ENCODE measurements around the gene TMEM156. TPM values are rescaled to one million over a fixed set of nuclear protein-coding genes. Genes with fewer than 3 reads are reported as not detected.

The TMEM156 gene
- polyA plus RNA-seq, 6 donors from 2014 or later = 78.4 to 212 (median 144) TPM

GRCh38 chr4:39051492-39051891 is 19.3 kb upstream of the TMEM156 start:
- ATAC-seq (ENCODE audit: low read depth in 2 of 2) (no peak), DNase-seq (no peak)
- Mint-ChIP-seq H3K4me1 (peaks cover 38 to 83% (median 63%) of the 10 kb centered on the region in 3 donors), H3K4me3 (peak overlapping the region in 1 of 8 donors; percentile 8), H3K27me3 (no peaks in the 10 kb centered on the region), H3K27ac (peak overlapping the region in 2 of 6 donors; percentile 7 to 12), H3K36me3 (peaks cover 0 to 13% of the 10 kb centered on the region in 2 donors), H3K9me3 (no peaks in the 10 kb centered on the region)

- Mint-ChIP-seq H3K4me3 (peak overlapping the region in 1 of 8 donors; percentile 13), H3K27me3 (no peaks in the 10 kb centered on the region), H3K27ac (peak overlapping the region in 1 of 6 donors; percentile 66), H3K4me1 (peaks cover 45 to 86% (median 70%) of the 10 kb centered on the region in 3 donors), H3K36me3 (peaks cover 0 to 13% of the 10 kb centered on the region in 2 donors), H3K9me3 (no peaks in the 10 kb centered on the region)
- DNase-seq (no peak), ATAC-seq (ENCODE audit: low read depth in 2 of 2) (no peak)
Measured at GRCh38 chr4:39050590-39050989, 18.4 kb upstream of the TMEM156 start.

DNA sequence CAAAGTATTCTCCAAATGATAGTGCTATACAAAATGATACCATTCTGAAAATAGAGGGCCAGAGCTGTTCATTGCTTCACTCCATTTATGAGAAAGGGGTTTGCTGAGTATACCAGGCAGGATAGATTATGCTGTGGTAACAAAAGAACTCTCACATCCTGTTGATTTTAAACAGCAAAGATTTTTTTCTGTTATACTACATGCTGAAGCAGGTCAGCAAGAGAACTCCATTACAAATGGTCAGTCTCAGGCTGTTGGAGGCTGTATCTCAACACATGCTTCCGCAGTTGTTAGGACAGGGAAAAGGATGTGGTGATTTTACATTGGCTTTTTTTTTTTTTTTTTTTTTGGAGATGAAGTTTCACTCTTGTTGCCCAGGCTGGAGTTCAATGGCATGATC is 16.1 kb upstream of the TMEM156 start:
- ATAC-seq (ENCODE audit: low read depth in 2 of 2) = no peak
- DNase-seq = no peak
- Mint-ChIP-seq H3K27ac (peak overlapping the region in 3 of 6 donors; percentile 10 to 77 (median 71)), H3K27me3 (no peaks in the 10 kb centered on the region), H3K4me3 (peak overlapping the region in 5 of 8 donors; percentile 4 to 83 (median 43)), H3K9me3 (no peaks in the 10 kb centered on the region), H3K4me1 (peaks cover 38 to 77% (median 71%) of the 10 kb centered on the region in 3 donors), H3K36me3 (peaks cover 0 to 13% of the 10 kb centered on the region in 2 donors)

DNA sequence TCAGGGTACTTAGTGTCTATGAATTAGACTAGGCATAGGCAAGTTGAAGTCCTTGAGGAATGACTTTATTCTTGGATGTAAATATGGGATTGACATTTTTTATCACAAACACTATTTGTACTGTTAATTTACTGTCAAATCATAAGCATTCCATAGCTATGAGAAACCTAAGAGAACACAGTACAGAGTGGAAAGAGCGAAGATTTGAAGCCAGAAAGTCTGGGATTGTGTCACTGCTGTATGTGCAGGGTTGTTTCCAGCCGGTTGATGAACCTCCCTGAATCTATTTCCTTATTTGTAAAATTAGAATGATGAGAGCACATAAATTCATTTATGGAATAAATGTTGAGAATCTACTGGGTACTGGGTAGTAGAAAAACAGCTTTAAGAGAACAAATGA is 15.5 kb upstream of the TMEM156 start:
- H3K27me3 Mint-ChIP-seq = no peaks in the 10 kb centered on the region
- H3K4me1 Mint-ChIP-seq = peaks cover 38 to 77% (median 69%) of the 10 kb centered on the region in 3 donors

GRCh38 chr4:39046249-39046648 is 14.0 kb upstream of the TMEM156 start:
- DNase-seq (no peak), ATAC-seq (ENCODE audit: low read depth in 2 of 2) (no peak)
- Mint-ChIP-seq H3K4me1 (peaks cover 42 to 76% (median 66%) of the 10 kb centered on the region in 3 donors), H3K27ac (peak overlapping the region; percentile 11 to 95 (median 80)), H3K36me3 (peaks cover 0 to 9% of the 10 kb centered on the region in 2 donors), H3K4me3 (peak overlapping the region; percentile 81 to 98 (median 96)), H3K9me3 (no peaks in the 10 kb centered on the region), H3K27me3 (no peaks in the 10 kb centered on the region)

More for the DNA sequence above, 15.5 kb upstream of the TMEM156 start:
- Mint-ChIP-seq H3K4me3 (peak overlapping the region in 7 of 8 donors; percentile 6 to 83 (median 40)), H3K9me3 (no peaks in the 10 kb centered on the region), H3K27ac (peak overlapping the region in 3 of 6 donors; percentile 6 to 77 (median 10)), H3K36me3 (peaks cover 0 to 13% of the 10 kb centered on the region in 2 donors)
- ATAC-seq (ENCODE audit: low read depth in 2 of 2) (no peak), DNase-seq (no peak)

- ATAC-seq (ENCODE audit: low read depth in 2 of 2) (no peak), DNase-seq (peak; percentile 13)
- Mint-ChIP-seq H3K9me3 (no peaks in the 10 kb centered on the region), H3K4me3 (peak overlapping the region; percentile 81 to 98 (median 96)), H3K4me1 (peaks cover 38 to 72% (median 61%) of the 10 kb centered on the region in 3 donors), H3K27me3 (no peaks in the 10 kb centered on the region), H3K27ac (peak overlapping the region; percentile 11 to 95 (median 87)), H3K36me3 (peaks cover 0 to 9% of the 10 kb centered on the region in 2 donors)
Measured at GRCh38 chr4:39045827-39046221, 13.6 kb upstream of the TMEM156 start.

DNA sequence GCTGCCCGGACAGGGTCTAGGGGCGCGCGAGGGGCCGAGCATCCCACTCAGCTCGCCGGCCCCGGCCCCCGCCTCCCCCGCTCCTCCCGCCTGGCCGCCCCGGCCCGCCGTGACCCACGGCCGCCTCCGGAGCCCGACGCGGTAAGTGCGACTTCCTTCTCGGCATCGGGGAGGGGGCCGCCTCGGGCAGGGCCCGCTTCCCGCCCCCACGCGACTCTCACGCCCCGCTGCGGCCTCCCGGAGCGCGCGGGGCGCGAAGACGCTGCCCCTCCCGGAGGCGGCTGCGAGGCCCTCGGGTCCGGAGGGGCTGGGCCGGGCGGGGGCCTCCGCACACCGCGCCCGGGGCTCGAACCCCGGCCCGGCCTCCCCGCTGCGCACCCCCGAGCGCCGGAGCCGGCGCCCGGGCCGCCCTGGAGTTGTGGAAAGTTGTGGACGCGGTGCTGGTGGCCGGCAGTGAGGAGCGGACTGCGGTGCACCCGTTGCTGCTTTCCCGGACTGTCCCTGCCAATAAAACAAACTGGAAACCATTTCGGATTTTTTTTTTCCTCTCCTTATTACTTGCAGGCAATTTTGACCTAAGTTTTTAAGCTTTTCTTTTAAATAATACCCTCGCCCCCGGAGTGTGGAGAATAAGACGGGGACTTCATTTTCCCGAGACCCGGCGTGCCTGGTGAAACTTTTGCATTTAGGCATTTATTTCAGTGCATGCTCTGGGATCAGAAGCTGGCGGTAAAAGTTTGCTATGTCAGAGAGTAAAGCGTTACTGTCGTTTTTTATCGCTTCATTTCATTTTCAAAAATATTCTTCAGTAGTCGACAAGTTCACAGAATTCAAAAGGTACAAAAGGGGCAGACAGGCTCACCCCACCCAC is 13.0 kb upstream of the TMEM156 start:
- Mint-ChIP-seq H3K4me3 (peak overlapping the region; percentile 81 to 98 (median 96)), H3K9me3 (no peaks in the 10 kb centered on the region), H3K27ac (peak overlapping the region; percentile 82 to 96 (median 94)), H3K27me3 (no peaks in the 10 kb centered on the region), H3K36me3 (peaks cover 0 to 9% of the 10 kb centered on the region in 2 donors), H3K4me1 (peaks cover 35 to 69% (median 58%) of the 10 kb centered on the region in 3 donors)
- ATAC-seq (ENCODE audit: low read depth in 2 of 2) (peak; percentile 20 to 26), DNase-seq (peak; percentile 67)

DNA sequence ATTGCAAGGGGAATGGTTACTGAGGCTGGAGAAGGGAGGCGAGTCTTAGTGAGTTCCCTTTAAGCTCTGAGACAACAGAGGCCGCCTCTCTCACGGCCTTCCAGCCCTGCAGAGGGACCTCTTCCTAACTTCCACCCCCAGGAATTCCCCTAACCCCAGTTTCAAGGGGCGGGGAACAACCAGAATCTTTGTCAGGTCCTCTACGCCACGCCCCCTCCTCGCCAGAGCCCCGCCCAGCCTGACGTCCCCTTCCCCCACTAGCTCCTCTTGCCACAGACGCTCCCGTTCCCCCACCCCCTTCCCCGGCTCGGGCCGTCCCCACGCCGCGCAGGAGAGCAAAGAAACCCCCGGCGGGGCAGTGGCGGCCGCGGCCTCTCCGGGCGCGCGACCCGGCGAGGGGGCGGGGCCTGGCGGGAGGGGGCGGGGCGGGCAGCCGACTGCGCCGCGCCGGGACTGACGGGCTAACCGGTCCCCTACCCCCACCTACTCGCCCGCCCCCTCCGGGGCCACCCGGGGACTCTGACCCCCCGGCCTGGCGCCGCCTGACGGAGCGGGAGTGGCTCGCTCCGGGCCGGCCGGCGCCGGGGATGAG is 12.3 kb upstream of the TMEM156 start:
- no peaks in the 10 kb centered on the region for H3K9me3 Mint-ChIP-seq
- peaks cover 0 to 9% of the 10 kb centered on the region in 2 donors for H3K36me3 Mint-ChIP-seq
- peaks cover 35 to 68% (median 61%) of the 10 kb centered on the region in 3 donors for H3K4me1 Mint-ChIP-seq
- no peaks in the 10 kb centered on the region for H3K27me3 Mint-ChIP-seq
- peak overlapping the region; percentile 81 to 97 (median 90) for H3K4me3 Mint-ChIP-seq
- peak overlapping the region; percentile 87 to 97 (median 94) for H3K27ac Mint-ChIP-seq
- ATAC-seq (ENCODE audit: low read depth in 2 of 2) (peak; percentile 84), DNase-seq (peak; percentile 97)

GRCh38 chr4:39043861-39044363 is 11.7 kb upstream of the TMEM156 start:
- Mint-ChIP-seq H3K27ac (peak overlapping the region; percentile 87 to 97 (median 94)), H3K36me3 (peaks cover 0 to 9% of the 10 kb centered on the region in 2 donors), H3K4me1 (peaks cover 35 to 66% (median 63%) of the 10 kb centered on the region in 3 donors), H3K9me3 (no peaks in the 10 kb centered on the region), H3K4me3 (peak overlapping the region; percentile 81 to 97 (median 90)), H3K27me3 (no peaks in the 10 kb centered on the region)
- ATAC-seq (ENCODE audit: low read depth in 2 of 2) (peak; percentile 5 to 7), DNase-seq (peak; percentile 60)

GRCh38 chr4:39043058-39043860 is 11.1 kb upstream of the TMEM156 start:
- H3K9me3 Mint-ChIP-seq = no peaks in the 10 kb centered on the region
- DNase-seq = no peak
- H3K4me1 Mint-ChIP-seq = peaks cover 33 to 64% (median 63%) of the 10 kb centered on the region in 3 donors

DNA sequence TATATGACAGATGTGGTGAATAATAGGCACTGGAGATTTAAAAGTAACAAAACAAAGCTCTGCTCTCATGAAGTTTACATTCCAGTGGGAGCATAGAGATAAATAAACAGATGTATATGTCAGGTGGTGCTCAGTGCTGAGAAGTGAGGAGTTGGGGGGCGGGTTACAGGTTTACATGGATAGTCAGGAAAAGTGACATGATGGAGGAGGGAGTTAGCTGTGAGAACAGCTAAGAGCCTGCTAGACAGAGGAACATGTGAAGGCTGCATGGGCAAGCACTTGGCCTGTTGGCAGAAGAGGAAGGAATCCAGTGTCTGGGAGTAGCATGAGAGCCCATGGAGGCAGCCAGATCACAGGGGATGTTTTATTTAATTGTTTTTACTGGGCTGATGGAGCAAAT is 10.2 kb upstream of the TMEM156 start:
- H3K4me3 Mint-ChIP-seq = peak overlapping the region; percentile 1 to 81 (median 26)
- ATAC-seq (ENCODE audit: low read depth in 2 of 2) (no peak), DNase-seq (no peak)
- no peaks in the 10 kb centered on the region for H3K36me3 Mint-ChIP-seq
- no peaks in the 10 kb centered on the region for H3K27me3 Mint-ChIP-seq
- H3K9me3 Mint-ChIP-seq = no peaks in the 10 kb centered on the region
- peak overlapping the region; percentile 1 to 93 (median 65) for H3K27ac Mint-ChIP-seq
- peaks cover 30 to 64% (median 63%) of the 10 kb centered on the region in 3 donors for H3K4me1 Mint-ChIP-seq

More at GRCh38 chr4:39043058-39043860, 11.1 kb upstream of the TMEM156 start:
- H3K4me3 Mint-ChIP-seq = peak overlapping the region; percentile 81 to 97 (median 90)
- H3K36me3 Mint-ChIP-seq = peaks cover 0 to 9% of the 10 kb centered on the region in 2 donors
- no peaks in the 10 kb centered on the region for H3K27me3 Mint-ChIP-seq
- H3K27ac Mint-ChIP-seq = peak overlapping the region; percentile 87 to 97 (median 94)
- ATAC-seq (ENCODE audit: low read depth in 2 of 2) = no peak

DNA sequence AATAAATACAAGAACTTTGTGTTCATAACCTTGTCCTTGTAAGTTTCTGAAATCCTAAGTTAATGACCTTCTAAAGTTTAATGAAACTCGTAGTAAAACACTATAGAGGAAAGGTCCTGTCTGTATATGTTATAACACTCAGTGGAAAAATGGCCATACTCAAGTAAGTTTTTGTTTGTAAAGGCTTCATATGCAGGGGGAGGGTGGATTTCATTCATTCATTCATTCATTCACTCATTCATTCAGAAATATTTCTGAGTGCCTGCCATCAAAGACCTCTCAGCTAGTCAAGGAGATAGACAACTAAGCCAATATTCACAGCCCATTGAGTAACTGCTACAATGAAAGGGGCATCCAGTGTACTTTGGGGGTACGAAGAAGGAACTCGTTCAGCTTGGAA is 6.9 kb upstream of the TMEM156 start:
- Mint-ChIP-seq H3K27me3 (no peaks in the 10 kb centered on the region), H3K27ac (peak overlapping the region in 1 of 6 donors; percentile 78), H3K36me3 (no peaks in the 10 kb centered on the region), H3K4me3 (no peak overlapping the region), H3K9me3 (no peaks in the 10 kb centered on the region), H3K4me1 (peaks cover 22 to 52% (median 45%) of the 10 kb centered on the region in 3 donors)
- ATAC-seq (ENCODE audit: low read depth in 2 of 2) = no peak
- DNase-seq = no peak
